Measurements from ENCODE around the gene CEP112.
"Not testable (repeated sequence)": the region's sequence is repeated elsewhere in the genome, so short reads cannot be mapped to it uniquely, and the experiment has no call there.

Gene CEP112

GRCh38 chr17:65823713-65824112 lies 368.2 kb downstream of the CEP112 start:
- no peak for DNase-seq (ENCODE audit: low read depth)

- no peak for DNase-seq (ENCODE audit: low read depth)
Observed at GRCh38 chr17:65820811-65821210, 371.1 kb downstream of the CEP112 start.

GRCh38 chr17:65820306-65820705 lies 371.6 kb downstream of the CEP112 start:
- no peak for DNase-seq (ENCODE audit: low read depth)

GRCh38 chr17:65819810-65820209 lies 372.1 kb downstream of the CEP112 start:
- no peak for DNase-seq (ENCODE audit: low read depth)

GRCh38 chr17:65817951-65818350 lies 374.0 kb downstream of the CEP112 start:
- DNase-seq (ENCODE audit: low read depth), result no peak

GRCh38 chr17:65814418-65814817 lies 377.5 kb downstream of the CEP112 start:
- DNase-seq (ENCODE audit: low read depth), result no peak

- DNase-seq (ENCODE audit: low read depth), result no peak
Observed at GRCh38 chr17:65813306-65813705, 378.6 kb downstream of the CEP112 start.

- no peak for DNase-seq (ENCODE audit: low read depth)
Observed at GRCh38 chr17:65811043-65811442, 380.9 kb downstream of the CEP112 start.

GRCh38 chr17:65809366-65809765 lies 382.6 kb downstream of the CEP112 start:
- no peak for DNase-seq (ENCODE audit: low read depth)

GRCh38 chr17:65808566-65808965 lies 383.4 kb downstream of the CEP112 start:
- not testable (repeated sequence) for DNase-seq (ENCODE audit: low read depth)

GRCh38 chr17:65807361-65807760 lies 384.6 kb downstream of the CEP112 start:
- no peak for DNase-seq (ENCODE audit: low read depth)

GRCh38 chr17:65801513-65801912 lies 390.4 kb downstream of the CEP112 start:
- DNase-seq (ENCODE audit: low read depth), result no peak

GRCh38 chr17:65800655-65801054 lies 391.3 kb downstream of the CEP112 start:
- no peak for DNase-seq (ENCODE audit: low read depth)

GRCh38 chr17:65799869-65800268 lies 392.1 kb downstream of the CEP112 start:
- DNase-seq (ENCODE audit: low read depth), result no peak

- DNase-seq (ENCODE audit: low read depth), result no peak
Observed at GRCh38 chr17:65799454-65799853, 392.5 kb downstream of the CEP112 start.

GRCh38 chr17:65797809-65798208 lies 394.1 kb downstream of the CEP112 start:
- DNase-seq (ENCODE audit: low read depth), result no peak

GRCh38 chr17:65797101-65797500 lies 394.8 kb downstream of the CEP112 start:
- DNase-seq (ENCODE audit: low read depth), result no peak

- DNase-seq (ENCODE audit: low read depth), result no peak
Observed at GRCh38 chr17:65794572-65794971, 397.4 kb downstream of the CEP112 start.

- DNase-seq (ENCODE audit: low read depth), result no peak
Observed at GRCh38 chr17:65790241-65790640, 401.7 kb downstream of the CEP112 start.

- no peak for DNase-seq (ENCODE audit: low read depth)
Observed at GRCh38 chr17:65787503-65787902, 404.4 kb downstream of the CEP112 start.

GRCh38 chr17:65786479-65786878 lies 405.5 kb downstream of the CEP112 start:
- DNase-seq (ENCODE audit: low read depth), result no peak

- no peak for DNase-seq (ENCODE audit: low read depth)
Observed at GRCh38 chr17:65785109-65785508, 406.8 kb downstream of the CEP112 start.

GRCh38 chr17:65783845-65784334 lies 408.0 kb downstream of the CEP112 start:
- no peak for DNase-seq (ENCODE audit: low read depth)

GRCh38 chr17:65782104-65782706 lies 409.7 kb downstream of the CEP112 start:
- DNase-seq (ENCODE audit: low read depth), result not testable (repeated sequence)
